Stimulated activated CD4-positive, alpha-beta T cell treated with anti-CD3 and anti-CD28 coated beads, Interleukin-1b, Interleukin-23, amount 100 ng/mL, for 4 hours (primary cell): ENCODE results near the gene CASKIN1.
A peak's percentile ranks its signal among the peaks of the same experiment; 100 is the strongest.

Source experiments
- DNase-seq, 2 donors: peaks; one replicate each; pipeline ENCODE4 v3.0.0-alpha.2; 2020; ENCODE audit warnings: low read depth in 2 of 2

The CASKIN1 gene

GRCh38 chr16:2232094-2232990, 35.9 kb upstream of the CASKIN1 start:
- DNase-seq = no peak

GRCh38 chr16:2231016-2231931, 34.9 kb upstream of the CASKIN1 start:
- no peak for DNase-seq

- DNase-seq = no peak
Measured at GRCh38 chr16:2230376-2230775, 34.0 kb upstream of the CASKIN1 start.

- no peak for DNase-seq
Measured at GRCh38 chr16:2229632-2230250, 33.3 kb upstream of the CASKIN1 start.

- no peak for DNase-seq
Measured at GRCh38 chr16:2229091-2229490, 32.7 kb upstream of the CASKIN1 start.

GRCh38 chr16:2228161-2228824, 31.9 kb upstream of the CASKIN1 start:
- no peak for DNase-seq

GRCh38 chr16:2226918-2227317, 30.5 kb upstream of the CASKIN1 start:
- DNase-seq = no peak

GRCh38 chr16:2226245-2226793, 29.9 kb upstream of the CASKIN1 start:
- DNase-seq = no peak

- no peak for DNase-seq
Measured at GRCh38 chr16:2223942-2224486, 27.6 kb upstream of the CASKIN1 start.

GRCh38 chr16:2223221-2223941, 27.0 kb upstream of the CASKIN1 start, which contains the start of gene E4F1:
TSS of gene E4F1 (plus strand) at chr16:2223591. CDS start at chr16:2223614, 23 bp downstream.
- DNase-seq = peak; percentile 98 to 99

GRCh38 chr16:2216330-2216729, 19.9 kb upstream of the CASKIN1 start:
- DNase-seq = no peak

GRCh38 chr16:2214719-2214968, 18.2 kb upstream of the CASKIN1 start, which contains the start of gene PGP:
TSS of gene PGP (minus strand) at chr16:2214840. CDS start at chr16:2214777, 63 bp downstream.
- DNase-seq = no peak

GRCh38 chr16:2213817-2214718, 17.7 kb upstream of the CASKIN1 start:
- no peak for DNase-seq

GRCh38 chr16:2212362-2213324, 16.2 kb upstream of the CASKIN1 start:
- DNase-seq = no peak

- no peak for DNase-seq
Measured at GRCh38 chr16:2211923-2212347, 15.5 kb upstream of the CASKIN1 start.

GRCh38 chr16:2210386-2211365, 14.3 kb upstream of the CASKIN1 start, which contains the start of gene BRICD5:
TSS of gene BRICD5 (minus strand) at chr16:2210863. CDS start at chr16:2210833, 30 bp downstream.
- no peak for DNase-seq

GRCh38 chr16:2210009-2210332, 13.6 kb upstream of the CASKIN1 start:
- DNase-seq = no peak
